Omental fat pad (tissue), 4 donors: ENCODE measurements around the gene ORMDL2. TPM values are rescaled to one million over a fixed set of nuclear protein-coding genes. Genes with fewer than 3 reads are reported as not detected.

Experiments used
- ATAC-seq: fragments of 150-250 bp; one replicate; pipeline ENCODE4 v1.9.1; 2016; ENCODE audit warnings: mild to moderate bottlenecking, moderate library complexity; ENCODE audit not compliant: low FRiP score
- DNase-seq: peaks from one replicate; pipeline ENCODE4 v3.0.0-alpha.2; 2019; ENCODE audit warnings: low spot score
- CTCF ChIP-seq, 3 donors: fragments of 450-650 bp; IDR thresholded peaks; one replicate each; pipeline ENCODE4 v1.5.1; 2016 to 2017; ENCODE audit warnings: antibody characterized with exemption in 3 of 3, mild to moderate bottlenecking in 3 of 3, moderate library complexity in 2 of 3
- total RNA-seq, 4 donors: library from RNA; depleted of rRNA; stranded (reverse); fragments of >200 nt; gene quantifications; one replicate each; pipeline ENCODE4 v1.1.0, GENCODE V29; 2016

The ORMDL2 gene
- 10 to 100 TPM; 24.6 to 34.2 (median 28.6) TPM for total RNA-seq

GRCh38 chr12:55817345-55818139 is at the start of gene ORMDL2, which contains the start of gene SARNP:
Gene ORMDL2, plus strand, starts transcription at chr12:55818041. Its CDS starts 959 bp downstream, at chr12:55819000.
Gene SARNP, minus strand, starts transcription at chr12:55817724. Its CDS starts 23 bp downstream, at chr12:55817701.
- TF ChIP-seq CTCF (IDR thresholded peaks at IDR 0.05): no peak
- peak; percentile 81 for DNase-seq

GRCh38 chr12:55771736-55772135 is 46.1 kb upstream of the ORMDL2 start:
- DNase-seq: no peak
- no peak for ATAC-seq
- TF ChIP-seq CTCF (IDR thresholded peaks at IDR 0.05): no peak

More at GRCh38 chr12:55817345-55818139, at the start of gene ORMDL2, which contains the start of gene SARNP:
- ATAC-seq: peak; percentile 99

GRCh38 chr12:55777856-55778255 is 40.0 kb upstream of the ORMDL2 start:
- DNase-seq: no peak
- ATAC-seq: no peak
- TF ChIP-seq CTCF (IDR thresholded peaks at IDR 0.05): no peak

- TF ChIP-seq CTCF (IDR thresholded peaks at IDR 0.05): no peak
- ATAC-seq: no peak
Observed at GRCh38 chr12:55780685-55781084, 37.2 kb upstream of the ORMDL2 start.

GRCh38 chr12:55788546-55788945 is 29.3 kb upstream of the ORMDL2 start:
- ATAC-seq: no peak
- TF ChIP-seq CTCF (IDR thresholded peaks at IDR 0.05): no peak
- DNase-seq: no peak

More at GRCh38 chr12:55780685-55781084, 37.2 kb upstream of the ORMDL2 start:
- DNase-seq: no peak

GRCh38 chr12:55789171-55789570 is 28.7 kb upstream of the ORMDL2 start:
- ATAC-seq (no peak), DNase-seq (no peak)
- TF ChIP-seq CTCF (IDR thresholded peaks at IDR 0.05): no peak

- ATAC-seq (no peak), DNase-seq (no peak)
- no peak for TF ChIP-seq CTCF (IDR thresholded peaks at IDR 0.05)
Observed at GRCh38 chr12:55789893-55790292, 27.9 kb upstream of the ORMDL2 start.
